Mammary epithelial cell (primary cell): ENCODE data around the gene PCSK6.

Source experiments
- EZH2 ChIP-seq: IDR thresholded peaks from 2 replicates; pipeline ENCODE4 v1.6.1; 2012; ENCODE audit warnings: low read length, inconsistent platforms, borderline replicate concordance
- TF ChIP-seq, protein P1 (sequence below), 2 donors: IDR thresholded peaks in 1 of 2; conservative IDR thresholded peaks in 1 of 2; 2 replicates each; pipeline ENCODE4 v1.5.1; 2011 to 2012; ENCODE audit warnings: inconsistent platforms in 2 of 2, low read length in 2 of 2, mild to moderate bottlenecking in 2 of 2, control low read depth in 1 of 2, low read depth in 1 of 2; ENCODE audit not compliant: insufficient read depth in 1 of 2; ENCODE audit errors: extremely low read depth in 1 of 2

DNA sequence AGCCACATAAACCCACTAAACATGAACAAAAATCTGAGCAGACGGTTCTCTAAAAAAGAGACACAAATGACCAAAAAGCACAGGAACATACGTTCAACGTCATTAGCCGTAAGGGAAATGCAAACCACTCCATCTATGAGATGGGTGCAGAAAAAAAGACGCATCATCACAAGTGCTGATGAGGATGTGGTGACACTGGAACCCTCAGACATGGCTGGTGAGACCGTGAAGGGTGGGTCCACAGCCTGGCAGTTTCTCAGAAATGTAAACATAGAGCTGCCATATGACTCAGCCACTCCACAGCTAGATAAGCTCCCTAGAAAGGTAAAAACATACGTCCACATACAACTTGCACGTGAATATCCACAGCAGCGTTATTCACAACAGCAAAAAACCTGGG is 23.3 kb downstream of the PCSK6 start:
- TF ChIP-seq, protein P1, sequence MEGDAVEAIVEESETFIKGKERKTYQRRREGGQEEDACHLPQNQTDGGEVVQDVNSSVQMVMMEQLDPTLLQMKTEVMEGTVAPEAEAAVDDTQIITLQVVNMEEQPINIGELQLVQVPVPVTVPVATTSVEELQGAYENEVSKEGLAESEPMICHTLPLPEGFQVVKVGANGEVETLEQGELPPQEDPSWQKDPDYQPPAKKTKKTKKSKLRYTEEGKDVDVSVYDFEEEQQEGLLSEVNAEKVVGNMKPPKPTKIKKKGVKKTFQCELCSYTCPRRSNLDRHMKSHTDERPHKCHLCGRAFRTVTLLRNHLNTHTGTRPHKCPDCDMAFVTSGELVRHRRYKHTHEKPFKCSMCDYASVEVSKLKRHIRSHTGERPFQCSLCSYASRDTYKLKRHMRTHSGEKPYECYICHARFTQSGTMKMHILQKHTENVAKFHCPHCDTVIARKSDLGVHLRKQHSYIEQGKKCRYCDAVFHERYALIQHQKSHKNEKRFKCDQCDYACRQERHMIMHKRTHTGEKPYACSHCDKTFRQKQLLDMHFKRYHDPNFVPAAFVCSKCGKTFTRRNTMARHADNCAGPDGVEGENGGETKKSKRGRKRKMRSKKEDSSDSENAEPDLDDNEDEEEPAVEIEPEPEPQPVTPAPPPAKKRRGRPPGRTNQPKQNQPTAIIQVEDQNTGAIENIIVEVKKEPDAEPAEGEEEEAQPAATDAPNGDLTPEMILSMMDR (conservative IDR thresholded peaks at IDR 0.05 in 1 of 2, IDR thresholded peaks at IDR 0.05 in 1 of 2; ENCODE audit: extremely low read depth in 1 of 2, insufficient read depth in 1 of 2, low read depth in 1 of 2, low read length in 2 of 2), result no peak
- TF ChIP-seq EZH2, result no peak
